Left ventricle myocardium inferior (tissue), 1 donor: Measurements from ENCODE around the gene TRNT1. TPM values are rescaled to one million over a fixed set of nuclear protein-coding genes. Genes with fewer than 3 reads are reported as not detected.

Source experiments
- DNase-seq: peaks from one replicate; pipeline ENCODE4 v3.0.0-alpha.2; 2020
- H3K27ac ChIP-seq: fragments of 200-600 bp; replicated peaks from 2 replicates; pipeline ENCODE4 v1.8.0; 2021
- H3K27me3 ChIP-seq: fragments of 200-600 bp; 2 replicates; pipeline ENCODE4 v1.8.0; 2021; ENCODE audit warnings: low read depth
- H3K36me3 ChIP-seq: fragments of 200-600 bp; 2 replicates; pipeline ENCODE4 v1.8.0; 2021
- H3K4me1 ChIP-seq: fragments of 200-600 bp; 2 replicates; pipeline ENCODE4 v1.8.0; 2021
- H3K4me3 ChIP-seq: fragments of 200-600 bp; 2 replicates; pipeline ENCODE4 v1.8.0; 2021; ENCODE audit warnings: mild to moderate bottlenecking, moderate library complexity
- H3K9me3 ChIP-seq: fragments of 200-600 bp; replicated peaks from 2 replicates; pipeline ENCODE4 v1.8.0; 2021
- intact Hi-C: fragments of 100-400 bp; cut with micrococcal nuclease; formaldehyde crosslinking; loops from one replicate; pipeline ENCODE4 v1.11.0; 2022
- total RNA-seq: library from RNA; stranded (reverse); fragmentation: NEBNext Ultra II Directional; extraction: Animal tissue kit (Norgen Biotek cat#: 25700); gene quantifications from one replicate; pipeline ENCODE4 v1.2.1, GENCODE V29; 2021
- TF ChIP-seq, protein P1 (sequence below): fragments of 200-600 bp; IDR thresholded peaks from 2 replicates; pipeline ENCODE4 v1.8.0; 2021; ENCODE audit warnings: antibody characterized with exemption, mild to moderate bottlenecking, borderline replicate concordance
- donor health status: DM: no; HTN: yes; CAD: no; lungs with severe emphysema.

Gene TRNT1
- total RNA-seq, 1 donor from 2014 or later: 14.6 TPM

DNA sequence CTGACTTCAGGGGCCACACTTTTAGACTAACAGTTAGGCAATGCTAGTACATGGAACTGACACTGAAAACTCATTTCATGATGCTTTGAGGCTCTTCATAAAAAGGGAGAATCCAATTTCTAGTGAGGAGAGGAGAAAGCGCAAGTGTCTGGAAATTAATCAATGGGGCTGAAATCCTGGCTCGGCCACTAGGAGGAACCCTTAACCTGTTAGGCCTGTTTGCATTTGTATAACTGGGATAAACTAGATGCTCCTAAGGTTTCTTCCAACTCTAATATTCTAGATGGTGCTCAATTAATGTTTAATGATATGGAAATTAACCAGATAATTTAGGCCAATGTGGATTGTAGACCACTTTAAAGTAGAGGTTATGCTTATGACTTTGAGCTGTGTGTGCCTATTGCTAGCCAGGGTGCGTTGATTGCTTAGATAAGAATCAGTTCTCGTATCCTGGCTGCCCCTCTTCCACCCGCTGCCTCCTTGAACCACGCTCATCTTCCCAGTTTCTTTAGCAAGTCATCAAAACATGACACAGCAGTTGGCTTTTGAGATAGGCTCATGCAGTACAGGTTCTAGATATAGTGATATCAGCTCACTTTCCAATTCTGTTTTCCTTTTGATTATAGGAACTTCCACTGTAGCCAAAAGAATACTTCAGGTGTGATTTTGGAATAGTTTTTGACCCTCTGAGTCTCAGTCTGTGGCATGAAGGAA is 69.6 kb downstream of the TRNT1 start:
- H3K9me3 ChIP-seq: no peaks in the 10 kb centered on the region
- intact Hi-C loops: no loop called here
- peaks cover 45% of the 10 kb centered on the region for H3K27me3 ChIP-seq
- no peak for DNase-seq
- H3K27ac ChIP-seq: no peak overlapping the region
- H3K36me3 ChIP-seq: no peaks in the 10 kb centered on the region
- H3K4me1 ChIP-seq: no peaks in the 10 kb centered on the region
- TF ChIP-seq, protein P1, sequence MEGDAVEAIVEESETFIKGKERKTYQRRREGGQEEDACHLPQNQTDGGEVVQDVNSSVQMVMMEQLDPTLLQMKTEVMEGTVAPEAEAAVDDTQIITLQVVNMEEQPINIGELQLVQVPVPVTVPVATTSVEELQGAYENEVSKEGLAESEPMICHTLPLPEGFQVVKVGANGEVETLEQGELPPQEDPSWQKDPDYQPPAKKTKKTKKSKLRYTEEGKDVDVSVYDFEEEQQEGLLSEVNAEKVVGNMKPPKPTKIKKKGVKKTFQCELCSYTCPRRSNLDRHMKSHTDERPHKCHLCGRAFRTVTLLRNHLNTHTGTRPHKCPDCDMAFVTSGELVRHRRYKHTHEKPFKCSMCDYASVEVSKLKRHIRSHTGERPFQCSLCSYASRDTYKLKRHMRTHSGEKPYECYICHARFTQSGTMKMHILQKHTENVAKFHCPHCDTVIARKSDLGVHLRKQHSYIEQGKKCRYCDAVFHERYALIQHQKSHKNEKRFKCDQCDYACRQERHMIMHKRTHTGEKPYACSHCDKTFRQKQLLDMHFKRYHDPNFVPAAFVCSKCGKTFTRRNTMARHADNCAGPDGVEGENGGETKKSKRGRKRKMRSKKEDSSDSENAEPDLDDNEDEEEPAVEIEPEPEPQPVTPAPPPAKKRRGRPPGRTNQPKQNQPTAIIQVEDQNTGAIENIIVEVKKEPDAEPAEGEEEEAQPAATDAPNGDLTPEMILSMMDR: peak; percentile 58
- no peak overlapping the region for H3K4me3 ChIP-seq

Other genes with a start within 250 kb of the TRNT1 start
- gene IL5RA, start 16.6 kb upstream of the TRNT1 start, total RNA-seq: not detected
- 53.8 TPM for gene CRBN, start 52.8 kb downstream of the TRNT1 start, total RNA-seq